T-helper 2 cell treated with Interferon-gamma antibody and Interleukin-4, amounts not matched to agents 5 μg/mL and 100 μg/mL, for 36 hours (primary cell): ENCODE results near the gene PLEKHN1.
"Not testable (repeated sequence)": the region's sequence is repeated elsewhere in the genome, so short reads cannot be mapped to it uniquely, and the experiment has no call there.

ENCODE experiments used
- DNase-seq: peaks from one replicate; pipeline ENCODE4 v3.0.0; 2021; ENCODE audit warnings: low spot score
- H3K27ac Mint-ChIP-seq: one replicate; pipeline ENCODE4 v1.8.0; 2021; ENCODE audit warnings: mild to moderate bottlenecking, mixed read lengths
- H3K27me3 Mint-ChIP-seq: one replicate; pipeline ENCODE4 v1.8.0; 2021; ENCODE audit warnings: low read depth, mixed read lengths
- H3K36me3 Mint-ChIP-seq: one replicate; pipeline ENCODE4 v1.8.0; 2021; ENCODE audit warnings: low read depth, mixed read lengths
- H3K4me1 Mint-ChIP-seq: one replicate; pipeline ENCODE4 v1.8.0; 2021; ENCODE audit warnings: low read depth, mixed read lengths
- H3K4me3 Mint-ChIP-seq: one replicate; pipeline ENCODE4 v1.8.0; 2022; ENCODE audit warnings: mild to moderate bottlenecking, moderate library complexity, mixed read lengths
- H3K9me3 Mint-ChIP-seq: one replicate; pipeline ENCODE4 v1.8.0; 2021; ENCODE audit warnings: mixed read lengths

Gene PLEKHN1

DNA sequence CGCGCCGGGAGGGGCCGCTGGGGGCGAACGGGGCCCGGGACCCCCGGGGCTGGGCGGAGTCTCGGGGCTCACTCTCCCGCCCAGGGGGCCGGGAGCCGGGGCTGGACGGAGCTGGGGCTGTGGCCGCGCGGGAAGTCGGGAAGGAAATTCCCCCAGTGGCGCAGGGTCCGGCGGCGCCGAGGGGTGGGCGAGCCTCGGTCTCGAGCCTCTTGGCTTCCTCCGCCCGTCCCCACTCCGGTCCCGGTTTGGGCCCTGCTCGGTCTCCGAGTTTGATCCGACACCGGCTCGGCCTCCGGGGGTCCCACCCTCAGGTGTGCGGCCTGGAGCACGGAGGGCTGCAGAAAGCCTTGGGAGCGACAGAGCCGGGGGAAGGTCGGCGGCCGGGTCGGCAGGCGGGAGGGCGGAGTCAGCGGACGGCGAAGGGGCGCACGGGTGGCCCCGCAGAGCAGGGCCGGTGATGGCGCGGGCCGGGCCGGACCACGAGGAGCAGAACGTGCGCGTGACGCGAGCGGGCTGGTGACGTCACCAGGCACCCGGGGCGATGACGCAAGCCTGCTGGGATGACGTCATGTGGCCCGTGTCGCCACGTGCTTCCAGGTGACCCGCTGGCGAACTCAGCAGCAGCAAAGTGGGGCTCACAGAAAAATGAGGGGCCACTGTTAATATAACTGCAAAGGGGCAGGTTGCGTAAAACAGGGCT, 34.2 kb downstream of the PLEKHN1 start:
- no peaks in the 10 kb centered on the region for H3K36me3 Mint-ChIP-seq
- peak overlapping the region; percentile 73 for H3K27ac Mint-ChIP-seq
- H3K4me3 Mint-ChIP-seq: peak overlapping the region; percentile 68
- peaks cover 14% of the 10 kb centered on the region for H3K4me1 Mint-ChIP-seq
- peaks cover 39% of the 10 kb centered on the region for H3K27me3 Mint-ChIP-seq
- H3K9me3 Mint-ChIP-seq: no peaks in the 10 kb centered on the region
- peak; percentile 51 for DNase-seq

DNA sequence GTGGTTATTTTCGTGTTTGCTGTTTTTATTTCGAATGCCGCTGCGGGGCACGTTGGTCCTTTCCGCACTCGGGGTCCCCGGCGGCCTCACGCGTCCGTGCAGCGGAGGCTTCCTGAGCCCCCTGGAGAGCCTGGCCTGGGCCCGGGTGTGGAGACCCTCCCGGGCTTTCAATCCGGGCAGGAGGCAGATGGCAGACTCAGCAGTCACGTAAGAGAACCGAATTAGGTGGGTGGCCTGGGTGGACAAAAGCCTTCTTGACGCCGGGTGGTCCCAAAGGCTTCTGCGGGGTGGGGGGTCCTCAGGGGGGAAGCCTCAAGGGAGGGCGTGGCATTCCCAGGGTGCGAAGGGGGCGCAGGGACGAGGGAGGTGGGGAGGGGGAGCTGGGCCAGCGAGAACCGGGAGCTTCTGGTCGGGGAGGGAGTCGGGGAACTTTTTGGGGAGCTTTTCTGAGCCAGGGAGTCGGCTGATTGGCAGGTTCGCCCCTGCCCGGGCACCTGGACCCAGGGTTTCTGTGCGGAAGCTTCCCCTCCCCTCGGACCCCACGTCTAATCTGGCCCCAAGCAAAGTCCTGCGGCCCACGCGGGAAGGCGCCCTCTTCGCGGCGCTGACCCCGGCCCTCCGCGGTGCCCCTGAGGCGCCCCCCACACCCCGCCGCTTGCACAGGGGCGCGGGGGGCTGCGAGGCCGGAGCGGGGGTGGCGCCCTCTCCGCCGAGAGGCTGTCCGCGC, 34.9 kb downstream of the PLEKHN1 start:
- Mint-ChIP-seq H3K4me3 (peak overlapping the region; percentile 5), H3K36me3 (no peaks in the 10 kb centered on the region), H3K27me3 (peaks cover 34% of the 10 kb centered on the region), H3K4me1 (peaks cover 12% of the 10 kb centered on the region), H3K27ac (no peak overlapping the region), H3K9me3 (no peaks in the 10 kb centered on the region)
- DNase-seq: no peak

DNA sequence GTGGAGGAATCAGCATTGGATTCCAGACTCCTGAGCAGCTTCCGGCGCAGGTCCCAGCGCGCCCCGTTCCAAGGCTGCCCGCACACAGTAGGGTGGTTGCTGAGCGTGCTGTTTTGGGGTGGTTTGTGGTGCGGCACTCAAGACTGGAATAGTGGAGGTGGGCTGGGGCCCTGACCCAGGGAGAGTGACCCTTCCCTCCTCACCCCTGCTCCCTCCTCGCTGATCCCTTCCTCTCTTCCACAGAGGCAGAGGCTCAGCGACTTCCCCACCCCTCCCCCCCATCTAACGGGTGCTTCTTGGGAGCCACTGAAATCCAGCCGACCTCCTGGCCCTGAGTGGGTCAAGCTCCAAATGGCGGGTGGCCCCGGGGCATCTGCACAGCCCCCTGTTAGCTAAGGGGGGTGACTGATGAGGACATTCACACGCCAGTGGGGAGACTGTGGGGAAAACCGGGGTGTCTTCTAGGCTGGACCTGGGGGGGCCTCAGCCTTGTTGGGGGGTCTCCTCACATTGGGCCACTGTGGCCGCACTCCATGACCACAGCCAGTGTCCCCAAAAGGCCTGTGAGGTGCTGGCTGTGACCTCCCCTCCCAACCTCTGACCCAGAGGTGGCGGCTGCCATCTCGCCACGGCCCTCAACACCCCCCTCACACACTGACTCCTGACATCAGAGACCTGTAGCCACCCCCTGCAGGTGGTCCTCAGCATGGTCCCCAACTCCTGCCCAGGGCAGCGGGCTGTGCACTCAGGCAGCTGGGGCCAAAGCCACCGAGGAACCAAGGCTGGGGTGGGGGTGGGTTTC, 37.5 kb downstream of the PLEKHN1 start:
- Mint-ChIP-seq H3K36me3 (no peaks in the 10 kb centered on the region), H3K4me3 (no peak overlapping the region), H3K27ac (no peak overlapping the region), H3K4me1 (peaks cover 12% of the 10 kb centered on the region), H3K27me3 (peaks cover 34% of the 10 kb centered on the region), H3K9me3 (no peaks in the 10 kb centered on the region)
- no peak for DNase-seq

DNA sequence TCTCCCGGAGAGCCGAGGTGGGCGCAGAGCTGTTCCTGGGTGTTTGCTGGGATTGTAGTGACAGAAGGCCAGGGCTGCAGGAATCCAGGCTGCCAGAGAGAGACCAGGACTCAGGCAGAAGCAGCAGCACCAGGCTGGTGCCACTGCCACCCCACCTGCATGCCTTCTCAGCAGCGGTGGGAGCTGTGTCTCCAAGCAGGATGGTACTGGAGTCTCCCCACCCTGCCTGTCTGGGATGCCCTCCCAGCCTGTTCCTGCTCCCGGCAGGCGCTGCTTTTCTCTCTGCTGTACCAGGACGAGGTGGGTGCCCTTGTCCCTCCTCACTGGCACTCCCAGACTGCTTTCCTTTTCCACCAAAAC, 38.1 kb downstream of the PLEKHN1 start:
- no peak for DNase-seq
- peak overlapping the region; percentile 28 for H3K4me3 Mint-ChIP-seq
- H3K4me1 Mint-ChIP-seq: peaks cover 12% of the 10 kb centered on the region
- no peaks in the 10 kb centered on the region for H3K36me3 Mint-ChIP-seq
- peaks cover 37% of the 10 kb centered on the region for H3K27me3 Mint-ChIP-seq
- H3K9me3 Mint-ChIP-seq: no peaks in the 10 kb centered on the region
- no peak overlapping the region for H3K27ac Mint-ChIP-seq

DNA sequence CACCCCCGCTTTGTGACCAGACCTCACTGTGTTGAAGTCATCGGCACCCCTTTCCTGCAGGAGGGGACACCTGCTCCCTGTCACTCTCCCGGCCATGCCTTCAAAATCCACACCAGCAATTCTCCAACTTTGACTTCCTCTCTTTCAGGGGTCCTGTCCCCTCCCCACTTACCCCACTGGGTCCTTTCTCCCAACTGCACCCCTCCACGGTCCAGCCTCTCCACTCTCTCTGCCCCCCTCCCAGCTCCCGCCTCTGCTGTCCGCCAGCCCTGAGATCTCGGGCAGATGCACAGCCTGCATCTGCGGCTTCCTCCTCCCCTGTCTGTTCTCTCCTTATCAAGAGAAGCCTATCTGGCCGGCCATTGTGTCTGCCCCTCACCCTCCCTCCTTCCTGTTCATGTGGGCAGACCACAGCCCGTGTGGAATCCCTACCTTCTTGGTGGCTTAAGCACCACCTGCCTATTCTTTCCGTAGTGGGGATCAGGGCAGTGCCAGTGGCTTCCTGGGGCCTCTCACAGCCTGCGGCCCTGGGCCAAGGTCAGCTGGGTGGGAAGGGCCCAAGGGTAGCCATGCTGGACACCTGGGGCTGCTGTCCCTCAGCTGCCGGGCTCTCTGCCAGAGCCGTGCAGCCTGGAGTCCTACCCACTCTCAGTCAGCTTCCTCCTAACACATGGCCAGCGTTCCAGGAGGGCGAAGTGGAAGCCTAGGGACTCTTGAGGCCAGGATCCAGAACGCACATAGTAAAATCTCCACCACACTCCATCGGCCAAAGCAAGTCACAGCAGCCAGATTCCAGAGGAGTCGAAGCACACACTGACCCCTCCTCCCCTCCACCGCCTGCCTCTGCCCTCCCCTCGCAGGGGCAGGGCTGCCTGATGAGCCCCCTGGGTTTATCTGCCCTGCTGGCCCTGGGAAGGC, 38.8 kb downstream of the PLEKHN1 start:
- Mint-ChIP-seq H3K9me3 (no peaks in the 10 kb centered on the region), H3K36me3 (no peaks in the 10 kb centered on the region), H3K27ac (no peak overlapping the region), H3K4me3 (peak overlapping the region; percentile 28), H3K4me1 (peaks cover 12% of the 10 kb centered on the region), H3K27me3 (peaks cover 35% of the 10 kb centered on the region)
- no peak for DNase-seq

DNA sequence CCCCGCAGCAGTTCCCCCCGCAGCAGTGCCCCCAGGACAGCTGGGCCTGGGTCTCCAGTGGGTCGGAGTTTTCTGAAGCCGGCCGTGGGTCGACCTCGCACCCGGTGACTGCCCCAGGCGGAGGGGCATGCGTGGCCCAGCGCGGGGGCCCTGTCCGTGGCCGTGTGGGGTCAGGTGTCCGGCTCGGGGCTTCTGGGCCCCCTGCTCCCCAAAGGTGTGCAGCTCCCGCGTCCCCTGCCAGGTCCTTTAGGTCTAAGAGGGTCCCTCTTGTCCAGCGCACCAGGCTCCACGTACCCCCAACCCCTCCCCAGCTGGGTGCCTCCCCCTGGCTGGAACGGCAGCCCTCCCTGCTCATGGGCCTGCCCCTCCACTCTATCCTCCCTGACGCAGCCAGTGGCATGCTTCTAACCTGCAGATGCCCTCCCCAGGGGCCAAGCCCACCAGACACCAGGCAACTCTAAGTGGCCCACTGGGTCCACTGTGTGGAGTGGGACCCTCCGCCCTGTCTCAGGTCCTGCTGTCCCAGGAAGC, 39.6 kb downstream of the PLEKHN1 start:
- no peak for DNase-seq
- H3K36me3 Mint-ChIP-seq: no peaks in the 10 kb centered on the region
- H3K9me3 Mint-ChIP-seq: no peaks in the 10 kb centered on the region
- H3K4me3 Mint-ChIP-seq: no peak overlapping the region
- H3K27me3 Mint-ChIP-seq: peaks cover 33% of the 10 kb centered on the region
- H3K27ac Mint-ChIP-seq: no peak overlapping the region
- peaks cover 10% of the 10 kb centered on the region for H3K4me1 Mint-ChIP-seq

DNA sequence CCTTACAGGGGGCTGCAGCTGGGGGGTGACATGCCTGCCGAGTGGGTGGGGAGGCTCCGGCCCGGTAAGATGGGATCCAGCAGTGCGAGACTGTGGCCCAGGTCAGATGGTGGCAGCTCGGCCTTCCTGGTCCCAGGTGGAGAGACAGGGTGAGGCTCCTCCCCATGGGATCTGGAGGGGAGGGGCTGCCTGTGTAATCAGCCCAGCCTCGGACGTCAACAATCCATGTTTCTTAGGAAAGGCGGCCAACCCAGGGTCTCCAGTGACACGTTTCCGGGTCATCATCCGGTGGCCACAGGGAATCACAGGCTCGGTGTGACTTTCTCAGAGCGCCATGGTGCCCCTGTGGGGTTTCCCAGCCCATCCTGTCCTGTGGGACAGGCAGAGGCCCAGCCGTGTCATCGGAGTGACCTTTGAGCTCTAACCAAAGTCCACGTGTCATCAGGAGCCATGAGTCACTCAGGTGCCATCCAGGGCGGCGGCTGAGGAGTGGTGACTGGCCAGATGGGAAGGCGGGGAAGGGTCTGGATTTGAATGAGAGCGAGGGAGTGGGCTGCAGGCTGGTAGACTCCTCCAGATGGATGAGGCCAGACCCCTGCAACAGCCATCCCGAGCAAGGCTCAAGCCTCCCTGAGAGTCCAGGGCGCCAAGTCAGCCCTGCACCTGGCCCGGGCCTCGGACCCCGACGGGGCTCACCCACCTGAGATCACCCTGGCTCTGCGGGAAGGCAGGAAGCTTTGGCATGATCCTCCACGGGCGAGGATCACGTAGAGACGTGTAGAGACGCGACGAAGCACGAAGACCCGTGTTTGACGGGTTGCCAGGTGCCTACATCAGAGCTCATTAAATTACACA, 40.2 kb downstream of the PLEKHN1 start:
- peaks cover 10% of the 10 kb centered on the region for H3K4me1 Mint-ChIP-seq
- DNase-seq: no peak
- H3K27ac Mint-ChIP-seq: no peak overlapping the region
- no peaks in the 10 kb centered on the region for H3K9me3 Mint-ChIP-seq
- H3K27me3 Mint-ChIP-seq: peaks cover 33% of the 10 kb centered on the region
- no peaks in the 10 kb centered on the region for H3K36me3 Mint-ChIP-seq
- no peak overlapping the region for H3K4me3 Mint-ChIP-seq

DNA sequence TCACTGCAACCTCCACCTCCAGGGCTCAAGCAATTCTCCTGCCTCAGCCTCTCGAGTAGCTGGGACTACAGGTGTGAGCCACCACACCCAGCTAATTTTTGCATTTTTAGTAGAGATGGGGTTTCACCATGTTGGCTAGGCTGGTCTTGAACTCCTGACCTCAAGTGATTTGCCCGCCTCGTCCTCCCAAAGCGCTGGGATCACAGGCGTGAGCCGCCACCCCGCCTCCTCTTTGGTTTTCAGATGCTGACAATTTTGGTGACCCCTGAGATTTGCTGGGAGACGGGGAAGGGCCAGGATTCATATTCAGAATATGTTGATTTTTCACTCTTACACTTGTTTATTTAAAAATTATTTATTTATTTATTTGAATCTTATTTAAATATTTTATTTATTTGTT, 43.8 kb downstream of the PLEKHN1 start:
- DNase-seq, H3K4me3 Mint-ChIP-seq, H3K27ac Mint-ChIP-seq: not testable (repeated sequence)

DNA sequence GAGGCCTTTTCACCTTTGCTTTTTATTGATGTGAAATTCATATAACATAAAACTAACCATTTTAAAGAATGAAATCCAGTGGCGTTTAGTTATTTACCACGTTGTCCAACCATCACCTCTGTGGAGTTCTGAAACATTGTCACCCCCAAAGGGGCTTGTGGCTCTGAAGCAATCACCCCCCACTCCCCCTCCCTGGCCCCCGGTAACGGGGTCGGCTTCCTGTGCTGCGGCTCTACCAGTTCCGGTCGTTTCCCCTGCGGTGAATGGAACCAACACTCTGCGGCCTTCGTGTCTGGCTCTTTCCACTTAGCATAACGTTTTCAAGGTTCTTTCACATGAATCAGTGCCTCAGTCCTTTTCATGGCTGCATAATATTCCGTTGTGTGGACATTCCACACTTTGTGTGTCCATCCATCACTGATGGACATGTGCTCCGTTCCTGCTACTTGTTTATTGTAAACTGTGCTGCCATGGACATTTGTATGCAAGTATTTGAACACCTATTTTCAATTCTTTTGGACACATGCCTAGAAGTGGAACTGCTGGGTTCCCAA, 45.2 kb downstream of the PLEKHN1 start:
- Mint-ChIP-seq H3K9me3 (no peaks in the 10 kb centered on the region), H3K27ac (no peak overlapping the region), H3K4me3 (no peak overlapping the region)

More for the DNA sequence above, 43.8 kb downstream of the PLEKHN1 start:
- H3K27me3 Mint-ChIP-seq: peaks cover 13% of the 10 kb centered on the region
- H3K4me1 Mint-ChIP-seq, H3K9me3 Mint-ChIP-seq, H3K36me3 Mint-ChIP-seq: not testable (repeated sequence)

DNA sequence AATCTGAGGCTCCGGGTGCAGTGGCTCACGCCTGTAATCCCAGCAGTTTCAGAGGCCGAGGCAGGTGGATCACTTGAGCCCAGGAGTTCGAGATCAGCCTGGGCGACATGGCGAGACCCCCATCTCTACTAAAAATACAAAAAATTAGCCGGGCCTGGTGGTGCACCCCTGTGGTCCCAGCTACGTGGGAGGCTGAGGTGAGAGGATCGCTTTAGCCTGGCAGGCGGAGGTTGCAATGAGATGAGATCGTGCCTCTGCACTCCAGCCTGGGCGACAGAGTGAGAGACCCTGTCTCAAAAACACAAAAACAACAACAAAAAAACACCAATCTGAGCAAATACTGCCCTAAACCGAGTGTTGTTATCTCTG, 46.4 kb downstream of the PLEKHN1 start:
- H3K4me1 Mint-ChIP-seq: peaks cover 10% of the 10 kb centered on the region
- peaks cover 14% of the 10 kb centered on the region for H3K36me3 Mint-ChIP-seq
- H3K9me3 Mint-ChIP-seq, H3K27me3 Mint-ChIP-seq, DNase-seq: not testable (repeated sequence)
- peak overlapping the region; percentile 96 for H3K27ac Mint-ChIP-seq
- H3K4me3 Mint-ChIP-seq: peak overlapping the region; percentile 97

More for the DNA sequence above, 45.2 kb downstream of the PLEKHN1 start:
- peaks cover 9% of the 10 kb centered on the region for H3K36me3 Mint-ChIP-seq
- no peak for DNase-seq
- H3K27me3 Mint-ChIP-seq: peaks cover 10% of the 10 kb centered on the region
- H3K4me1 Mint-ChIP-seq: peaks cover 4% of the 10 kb centered on the region

DNA sequence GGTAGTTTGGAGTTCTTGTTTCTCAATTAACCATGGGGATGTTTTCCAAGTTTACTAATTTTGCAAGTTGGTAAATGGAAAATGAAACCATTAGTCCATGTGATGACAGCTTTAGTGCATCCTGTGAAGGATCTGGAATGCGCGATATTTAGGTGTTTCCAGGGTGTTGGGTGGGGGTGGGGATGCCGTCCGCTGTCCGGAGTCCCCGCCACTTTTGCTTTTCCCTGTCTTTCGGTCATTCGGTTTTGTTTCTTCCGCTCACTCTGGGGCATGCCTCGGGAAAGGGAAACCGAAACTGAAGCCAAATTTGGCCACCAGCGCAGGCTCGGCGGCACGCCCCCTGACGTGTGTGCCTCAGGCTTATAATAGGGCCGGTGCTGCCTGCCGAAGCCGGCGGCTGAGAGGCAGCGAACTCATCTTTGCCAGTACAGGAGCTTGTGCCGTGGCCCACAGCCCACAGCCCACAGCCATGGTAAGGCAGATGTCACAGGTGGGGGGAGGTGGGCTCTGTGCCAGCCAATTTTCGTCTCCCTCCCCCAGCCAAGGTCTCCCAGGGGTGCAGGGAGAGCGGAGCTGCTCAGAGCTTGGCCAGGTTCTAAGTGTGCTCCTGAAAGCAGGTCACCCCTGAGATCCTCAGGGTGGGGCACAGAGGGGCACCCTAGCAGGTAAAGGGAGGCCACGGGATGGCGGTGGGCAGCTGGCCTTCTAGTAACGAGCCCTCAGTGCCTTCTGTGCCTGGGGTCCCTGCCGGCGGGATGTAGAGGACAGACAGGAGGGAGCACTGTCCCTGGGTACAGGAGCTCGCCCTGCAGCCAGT, 47.0 kb downstream of the PLEKHN1 start, which contains the start of gene ISG15:
Gene ISG15 (plus strand): TSS at position 393 of the 817 bp plus-strand sequence. CDS start 77 bp downstream, at position 470.
- Mint-ChIP-seq H3K27ac (peak within 1 kb of the TSS; percentile 96), H3K9me3 (no peaks in the 10 kb centered on the region), H3K36me3 (peaks cover 14% of the 10 kb centered on the region), H3K4me3 (peak within 1 kb of the TSS; percentile 97), H3K4me1 (peaks cover 10% of the 10 kb centered on the region), H3K27me3 (peaks cover 3% of the 10 kb centered on the region)
- peak; percentile 88 for DNase-seq
